NT2/D1 (cell line): ENCODE results near the gene SLIT3.

Source experiments
- YY1 ChIP-seq: IDR thresholded peaks from 2 replicates; pipeline ENCODE4 v1.6.1; 2011; ENCODE audit not compliant: insufficient read length, insufficient read depth
- ZNF274 ChIP-seq: IDR thresholded peaks from 2 replicates; pipeline ENCODE4 v1.6.1; 2011; ENCODE audit warnings: mild to moderate bottlenecking, low read depth, low read length

GRCh38 chr5:168878135-168878745, 422.7 kb downstream of the SLIT3 start:
- no peak for TF ChIP-seq ZNF274
- TF ChIP-seq YY1, result no peak
